OCI-LY7 (cell line): ENCODE data around the gene MT1A. TPM values are rescaled to one million over a fixed set of nuclear protein-coding genes. Genes with fewer than 3 reads are reported as not detected.
"Not testable (repeated sequence)": the region's sequence is repeated elsewhere in the genome, so short reads cannot be mapped to it uniquely, and the experiment has no call there.

ENCODE experiments used
- BruUV-seq: library from RNA; stranded (reverse); fragments of 400-500 nt; replicated peaks from 2 replicates; lab custom pipeline; 2021; lab: Mats Ljungman, UMichigan
- CTCF ChIA-PET: fragments of 300-600 bp; sonication (Branson Sonifier 250); formaldehyde crosslinking; loops from one replicate; lab custom pipeline; 2022; ENCODE audit warnings: antibody characterized with exemption; ENCODE audit not compliant: unreplicated experiment; lab: Charles Lee
- POLR2A ChIA-PET: fragments of 300-600 bp; sonication (Branson Sonifier 250); formaldehyde crosslinking; loops from one replicate; lab custom pipeline; 2022; ENCODE audit warnings: antibody characterized with exemption; lab: Charles Lee
- DNase-seq: peaks from one replicate; pipeline ENCODE4 v3.0.0-alpha.2; 2015; ENCODE audit warnings: low spot score
- H2AFZ ChIP-seq: fragments of 200-600 bp; sonication (generic), shearing (Covaris generic); 2 replicates; pipeline ENCODE4 v1.6.1; 2014; ENCODE audit warnings: mild to moderate bottlenecking, antibody characterized with exemption, low read length, moderate library complexity
- H3K27ac ChIP-seq: fragments of 200-600 bp; sonication (generic); 2 replicates; pipeline ENCODE4 v1.5.1; 2014; ENCODE audit warnings: mixed run types, low read depth, mild to moderate bottlenecking, moderate library complexity, low read length, inconsistent platforms; ENCODE audit not compliant: poor library complexity, severe bottlenecking
- H3K36me3 ChIP-seq: fragments of 200-600 bp; sonication (generic); 2 replicates; pipeline ENCODE4 v1.6.1; 2014; ENCODE audit warnings: mild to moderate bottlenecking, antibody characterized with exemption, low read length, moderate library complexity, mixed read lengths; ENCODE audit not compliant: insufficient read depth
- H3K4me1 ChIP-seq: fragments of 200-600 bp; sonication (generic); 2 replicates; pipeline ENCODE4 v1.5.1; 2014; ENCODE audit warnings: mild to moderate bottlenecking, low read length; ENCODE audit not compliant: insufficient read depth, poor library complexity, severe bottlenecking
- H3K4me2 ChIP-seq: fragments of 200-600 bp; sonication (generic); 2 replicates; pipeline ENCODE4 v1.6.1; 2014; ENCODE audit warnings: mild to moderate bottlenecking, low read length
- H3K4me3 ChIP-seq: fragments of 200-600 bp; sonication (generic); 2 replicates; pipeline ENCODE4 v1.5.1; 2014; ENCODE audit warnings: mild to moderate bottlenecking, low read depth, low read length; ENCODE audit not compliant: poor library complexity, severe bottlenecking
- H3K79me2 ChIP-seq: fragments of 200-600 bp; sonication (generic); 2 replicates; pipeline ENCODE4 v1.6.1; 2016; ENCODE audit warnings: low read depth, mild to moderate bottlenecking, low read length, moderate library complexity, mixed read lengths; ENCODE audit not compliant: insufficient read depth
- H3K9me2 ChIP-seq: fragments of 200-600 bp; sonication (generic); 2 replicates; pipeline ENCODE4 v1.6.1; 2016; ENCODE audit warnings: mild to moderate bottlenecking, low read length, mixed read lengths; ENCODE audit not compliant: insufficient read depth
- H3K9me3 ChIP-seq: fragments of 200-600 bp; sonication (generic); 2 replicates; pipeline ENCODE4 v1.6.1; 2014; ENCODE audit warnings: mild to moderate bottlenecking, mixed run types, low read length, mixed read lengths
- H4K20me1 ChIP-seq: fragments of 200-600 bp; sonication (generic); 2 replicates; pipeline ENCODE4 v1.6.1; 2014; ENCODE audit warnings: mild to moderate bottlenecking, antibody characterized with exemption, low read length, moderate library complexity, mixed read lengths; ENCODE audit not compliant: insufficient read depth
- CTCF ChIP-seq: fragments of 200-600 bp; sonication (generic); conservative IDR thresholded peaks from 2 replicates; pipeline ENCODE4 v1.5.1; 2014; ENCODE audit warnings: mild to moderate bottlenecking, antibody characterized with exemption, low read length, moderate library complexity, mixed read lengths
- EZH2phosphoT487 ChIP-seq: fragments of 200-600 bp; sonication (generic); IDR thresholded peaks from 2 replicates; pipeline ENCODE4 v1.6.1; 2018; ENCODE audit warnings: low read depth, borderline replicate concordance, mild to moderate bottlenecking, mixed run types, antibody characterized with exemption, low read length, moderate library complexity, mixed read lengths
- intact Hi-C: fragments of 100-400 bp; cut with micrococcal nuclease; formaldehyde crosslinking; loops from one replicate; pipeline ENCODE4 v1.10.0; 2022; ENCODE audit not compliant: unreplicated experiment
- total RNA-seq, 2 experiments: library from RNA; depleted of rRNA in 1 of 2; stranded (reverse); fragments of >200 nt in 1 of 2; shearing (Covaris generic) in 1 of 2; gene quantifications; 2 replicates each; pipeline ENCODE4 v1.2.3, GENCODE V29; 2014 to 2022

MT1A gene
- total RNA-seq, 2 experiments from 2014 or later: not detected

GRCh38 chr16:56620339-56620897, 18.0 kb upstream of the MT1A start:
- H3K27ac ChIP-seq: no peak overlapping the region
- TF ChIP-seq CTCF: no peak
- no peak for TF ChIP-seq EZH2phosphoT487
- no peaks in the 10 kb centered on the region for H4K20me1 ChIP-seq
- POLR2A ChIA-PET: interaction anchor here (0.5 kb wide), 1 partner anchor 1350 kb away, joined by 3 read pairs; no protein-coding TSS in a partner anchor
- BruUV-seq: no TSS peak
- DNase-seq: no peak
- H3K9me2 ChIP-seq: no peaks in the 10 kb centered on the region
- intact Hi-C loops: no loop called here
- no peak overlapping the region for H3K4me3 ChIP-seq
- no peak overlapping the region for H3K4me2 ChIP-seq
- H2AFZ ChIP-seq: no peak overlapping the region
- peaks cover 4% of the 10 kb centered on the region for H3K4me1 ChIP-seq
- H3K36me3 ChIP-seq: no peaks in the 10 kb centered on the region
- H3K9me3 ChIP-seq: no peaks in the 10 kb centered on the region
- H3K79me2 ChIP-seq: no peaks in the 10 kb centered on the region
- CTCF ChIA-PET: no interaction called here

- H3K27ac ChIP-seq, H3K9me3 ChIP-seq, CTCF ChIA-PET, H2AFZ ChIP-seq, intact Hi-C loops, H3K9me2 ChIP-seq, POLR2A ChIA-PET, H3K4me3 ChIP-seq, H3K4me1 ChIP-seq, H3K4me2 ChIP-seq, DNase-seq, H3K79me2 ChIP-seq, H3K36me3 ChIP-seq, H4K20me1 ChIP-seq, BruUV-seq: not testable (repeated sequence)
These were observed 16.6 kb upstream of the MT1A start for GRCh38 chr16:56621665-56622445.

- CTCF ChIA-PET, DNase-seq, H3K36me3 ChIP-seq, H2AFZ ChIP-seq, H3K4me2 ChIP-seq, H3K79me2 ChIP-seq, H3K27ac ChIP-seq, H3K4me1 ChIP-seq, H3K4me3 ChIP-seq, H4K20me1 ChIP-seq, H3K9me2 ChIP-seq, BruUV-seq, intact Hi-C loops, H3K9me3 ChIP-seq: not testable (repeated sequence)
- POLR2A ChIA-PET: interaction anchor here (0.7 to 1.5 kb wide), 3 partner anchors 13 to 112 kb away, joined by 3 to 11 read pairs (median 3); no protein-coding TSS in a partner anchor
These were observed 15.3 kb upstream of the MT1A start for GRCh38 chr16:56623184-56623583.
